Hepatocyte (in vitro differentiated cells): ENCODE results near the gene CRMP1.

ENCODE experiments used
- CTCF ChIP-seq: fragments of 200-600 bp; sonication (generic); IDR thresholded peaks from 2 replicates; pipeline ENCODE4 v1.5.1; 2016; ENCODE audit warnings: antibody characterized with exemption, mild to moderate bottlenecking; ENCODE audit not compliant: poor library complexity
- EZH2 ChIP-seq: fragments of 200-600 bp; sonication (generic); IDR thresholded peaks from 2 replicates; pipeline ENCODE4 v1.6.1; 2016; ENCODE audit warnings: antibody characterized with exemption, mild to moderate bottlenecking, borderline replicate concordance
- EZH2phosphoT487 ChIP-seq: fragments of 200-600 bp; sonication (generic); IDR thresholded peaks from one replicate; pipeline ENCODE4 v1.6.1; 2018; ENCODE audit warnings: antibody characterized with exemption, mild to moderate bottlenecking, low read depth, moderate library complexity; ENCODE audit not compliant: unreplicated experiment, severe bottlenecking

DNA sequence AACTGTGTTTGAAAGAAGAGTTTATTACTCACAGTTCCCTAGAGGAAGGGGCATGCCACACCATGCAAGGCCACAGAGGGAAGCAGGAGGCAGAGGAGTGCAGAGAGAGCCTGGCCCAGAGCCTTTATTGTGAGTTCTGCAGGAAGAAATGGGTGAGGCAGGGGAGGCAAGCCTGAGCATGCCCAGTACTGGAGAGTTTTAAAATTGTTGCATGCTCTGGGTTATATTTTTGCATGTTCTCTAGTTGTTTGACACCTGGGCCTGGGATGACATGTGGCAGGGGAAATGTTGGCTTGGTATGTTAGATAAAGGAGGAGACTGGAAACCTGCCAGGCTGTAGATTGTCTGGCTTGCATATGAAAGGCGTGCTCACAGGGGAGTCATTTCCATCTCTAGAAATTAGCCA is 19.7 kb upstream of the CRMP1 start:
- TF ChIP-seq CTCF (no peak), EZH2phosphoT487 (no peak), EZH2 (no peak)
